ENCODE measurements around the gene BSN. TPM values are rescaled to one million over a fixed set of nuclear protein-coding genes. Genes with fewer than 3 reads are reported as not detected.

Gene BSN
- total RNA-seq, 1 donor from 2014 or later: 0.92 TPM

DNA sequence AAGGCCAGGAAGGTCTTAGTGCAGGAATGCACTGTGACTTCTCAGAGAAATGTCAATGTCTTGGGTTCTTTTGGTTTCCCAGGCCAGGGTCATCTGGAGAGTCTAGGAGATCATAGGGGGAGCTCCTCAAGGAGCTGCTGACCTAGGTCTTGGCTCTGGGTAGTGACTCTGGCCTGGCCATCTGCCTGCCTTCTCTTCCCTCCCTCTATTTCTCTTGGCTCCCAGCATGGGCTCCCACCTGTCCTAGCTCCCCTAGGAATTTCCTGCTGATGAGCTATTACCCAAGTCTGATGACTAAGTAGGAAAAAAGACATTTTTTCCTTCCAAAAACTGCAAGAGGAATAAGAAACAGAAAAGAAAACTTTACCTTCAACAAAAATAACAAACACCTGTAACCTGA, 57.4 kb downstream of the BSN start:
- no peak for DNase-seq (ENCODE audit: low read depth)
- TF ChIP-seq, protein P1, sequence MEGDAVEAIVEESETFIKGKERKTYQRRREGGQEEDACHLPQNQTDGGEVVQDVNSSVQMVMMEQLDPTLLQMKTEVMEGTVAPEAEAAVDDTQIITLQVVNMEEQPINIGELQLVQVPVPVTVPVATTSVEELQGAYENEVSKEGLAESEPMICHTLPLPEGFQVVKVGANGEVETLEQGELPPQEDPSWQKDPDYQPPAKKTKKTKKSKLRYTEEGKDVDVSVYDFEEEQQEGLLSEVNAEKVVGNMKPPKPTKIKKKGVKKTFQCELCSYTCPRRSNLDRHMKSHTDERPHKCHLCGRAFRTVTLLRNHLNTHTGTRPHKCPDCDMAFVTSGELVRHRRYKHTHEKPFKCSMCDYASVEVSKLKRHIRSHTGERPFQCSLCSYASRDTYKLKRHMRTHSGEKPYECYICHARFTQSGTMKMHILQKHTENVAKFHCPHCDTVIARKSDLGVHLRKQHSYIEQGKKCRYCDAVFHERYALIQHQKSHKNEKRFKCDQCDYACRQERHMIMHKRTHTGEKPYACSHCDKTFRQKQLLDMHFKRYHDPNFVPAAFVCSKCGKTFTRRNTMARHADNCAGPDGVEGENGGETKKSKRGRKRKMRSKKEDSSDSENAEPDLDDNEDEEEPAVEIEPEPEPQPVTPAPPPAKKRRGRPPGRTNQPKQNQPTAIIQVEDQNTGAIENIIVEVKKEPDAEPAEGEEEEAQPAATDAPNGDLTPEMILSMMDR (IDR thresholded peaks at IDR 0.05; ENCODE audit: insufficient read depth, low read length, poor library complexity, severe bottlenecking): no peak
- Histone ChIP-seq H3K36me3 (ENCODE audit: control insufficient read depth, insufficient read depth, low read length) (no peaks in the 10 kb centered on the region), H3K4me3 (ENCODE audit: low read depth, low read length) (no peak overlapping the region), H3K27me3 (ENCODE audit: control insufficient read depth, insufficient read depth, low read length) (no peaks in the 10 kb centered on the region)

DNA sequence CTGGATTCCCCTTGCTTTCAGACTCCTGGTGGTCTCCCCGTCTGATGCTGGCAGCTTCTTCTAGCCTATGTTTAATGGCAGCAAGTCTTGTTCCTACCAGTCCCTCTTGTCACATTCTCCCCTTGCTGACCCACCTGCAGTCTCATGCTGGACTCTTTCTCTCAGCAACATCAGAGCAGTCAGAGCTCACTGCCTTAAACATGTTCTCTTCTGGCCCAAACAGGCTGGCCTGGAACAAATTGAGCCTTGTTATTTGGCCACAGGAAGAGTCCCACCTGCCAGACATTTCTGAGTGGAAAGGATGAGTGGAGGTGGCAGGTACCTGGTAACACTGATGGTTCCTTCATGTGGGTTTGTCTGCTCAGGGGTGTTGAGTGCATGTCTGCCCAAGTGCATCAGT, 60.7 kb downstream of the BSN start:
- TF ChIP-seq, protein P1 (IDR thresholded peaks at IDR 0.05; ENCODE audit: insufficient read depth, low read length, poor library complexity, severe bottlenecking): no peak
- Histone ChIP-seq H3K36me3 (ENCODE audit: control insufficient read depth, insufficient read depth, low read length) (no peaks in the 10 kb centered on the region), H3K27me3 (ENCODE audit: control insufficient read depth, insufficient read depth, low read length) (no peaks in the 10 kb centered on the region), H3K4me3 (ENCODE audit: low read depth, low read length) (no peak overlapping the region)
- no peak for DNase-seq (ENCODE audit: low read depth)

DNA sequence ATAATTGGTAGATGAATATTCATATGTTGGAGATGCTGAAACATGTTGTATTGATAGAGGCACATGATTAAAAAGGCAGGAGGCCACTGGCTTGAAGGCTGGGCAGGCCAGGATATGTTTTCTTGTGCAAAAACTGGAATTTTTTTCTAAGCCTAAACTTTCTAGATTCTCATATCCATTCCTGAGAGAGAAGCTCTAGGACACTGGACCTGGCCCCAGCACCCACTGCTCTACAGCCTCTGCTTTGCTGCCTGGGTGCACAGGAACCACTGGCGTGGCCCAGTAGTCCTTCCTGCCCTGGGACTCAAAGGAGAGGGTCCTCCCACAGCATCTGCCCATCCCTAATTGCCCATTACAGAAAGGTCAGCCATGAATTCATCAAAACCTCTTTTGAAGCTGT, 61.8 kb downstream of the BSN start:
- Histone ChIP-seq H3K4me3 (ENCODE audit: low read depth, low read length) (no peak overlapping the region), H3K27me3 (ENCODE audit: control insufficient read depth, insufficient read depth, low read length) (peaks cover 2% of the 10 kb centered on the region), H3K36me3 (ENCODE audit: control insufficient read depth, insufficient read depth, low read length) (no peaks in the 10 kb centered on the region)
- no peak for DNase-seq (ENCODE audit: low read depth)
- TF ChIP-seq, protein P1 (IDR thresholded peaks at IDR 0.05; ENCODE audit: insufficient read depth, low read length, poor library complexity, severe bottlenecking): no peak

DNA sequence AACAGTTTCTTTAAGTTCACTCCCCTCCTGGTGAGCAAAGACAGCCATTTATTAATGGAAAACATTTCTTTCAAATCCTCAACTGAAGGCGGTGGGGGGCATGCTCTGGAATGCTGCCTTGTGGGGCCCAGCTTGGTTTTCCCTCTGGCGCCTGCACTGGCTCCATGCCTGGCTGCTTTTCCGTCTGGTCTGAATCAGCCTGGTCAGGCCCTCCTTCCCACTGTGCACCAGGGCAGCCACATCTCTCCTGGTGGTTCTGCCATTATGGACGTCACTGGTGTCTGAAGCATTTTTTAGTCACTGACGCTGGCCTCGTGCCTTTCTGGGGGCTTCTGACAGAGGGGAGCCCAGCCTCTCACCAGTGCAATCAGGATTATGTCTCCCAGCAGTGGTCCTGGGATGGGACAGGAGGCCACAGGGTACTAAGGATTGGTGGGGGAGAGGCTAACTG, 62.2 kb downstream of the BSN start:
- DNase-seq (ENCODE audit: low read depth): peak; percentile 29
- no peaks in the 10 kb centered on the region for H3K36me3 ChIP-seq (ENCODE audit: control insufficient read depth, insufficient read depth, low read length)
- H3K4me3 ChIP-seq (ENCODE audit: low read depth, low read length): no peak overlapping the region
- TF ChIP-seq, protein P1 (IDR thresholded peaks at IDR 0.05; ENCODE audit: insufficient read depth, low read length, poor library complexity, severe bottlenecking): no peak
- H3K27me3 ChIP-seq (ENCODE audit: control insufficient read depth, insufficient read depth, low read length): peaks cover 2% of the 10 kb centered on the region

DNA sequence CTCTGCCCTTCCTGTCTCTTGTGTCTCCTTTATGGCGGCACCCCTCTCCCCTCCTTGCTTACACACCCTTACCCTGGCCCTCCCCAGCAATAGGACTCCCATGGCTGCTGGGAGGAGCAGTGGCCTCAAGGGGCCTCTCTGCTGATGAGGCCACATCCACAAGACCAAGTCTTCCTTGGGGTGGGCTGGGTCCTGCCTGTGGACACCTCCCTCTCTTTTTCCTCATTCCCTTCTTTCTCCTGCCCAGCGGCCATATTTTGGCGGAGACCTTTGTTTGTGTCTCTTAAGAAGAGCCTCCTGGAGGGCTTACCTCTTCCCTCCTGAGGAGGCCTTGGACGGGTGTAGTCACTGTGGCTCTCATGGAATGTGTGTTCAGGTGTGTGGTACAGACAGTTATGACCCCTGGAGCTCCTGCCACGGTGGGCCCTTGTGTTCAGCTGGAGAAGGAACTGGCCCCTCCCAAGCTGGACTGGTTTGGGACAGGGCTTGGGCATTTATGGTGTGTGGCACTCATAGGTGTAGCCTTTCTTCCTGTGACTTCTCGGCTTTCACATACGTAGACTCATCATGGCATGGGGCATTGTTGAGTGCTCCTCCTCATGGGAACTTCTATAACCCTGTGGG, 63.2 kb downstream of the BSN start:
- no peak overlapping the region for H3K4me3 ChIP-seq (ENCODE audit: low read depth, low read length)
- H3K27me3 ChIP-seq (ENCODE audit: control insufficient read depth, insufficient read depth, low read length): peaks cover 2% of the 10 kb centered on the region
- H3K36me3 ChIP-seq (ENCODE audit: control insufficient read depth, insufficient read depth, low read length): no peaks in the 10 kb centered on the region
- TF ChIP-seq, protein P1 (IDR thresholded peaks at IDR 0.05; ENCODE audit: insufficient read depth, low read length, poor library complexity, severe bottlenecking): no peak
- no peak for DNase-seq (ENCODE audit: low read depth)

DNA sequence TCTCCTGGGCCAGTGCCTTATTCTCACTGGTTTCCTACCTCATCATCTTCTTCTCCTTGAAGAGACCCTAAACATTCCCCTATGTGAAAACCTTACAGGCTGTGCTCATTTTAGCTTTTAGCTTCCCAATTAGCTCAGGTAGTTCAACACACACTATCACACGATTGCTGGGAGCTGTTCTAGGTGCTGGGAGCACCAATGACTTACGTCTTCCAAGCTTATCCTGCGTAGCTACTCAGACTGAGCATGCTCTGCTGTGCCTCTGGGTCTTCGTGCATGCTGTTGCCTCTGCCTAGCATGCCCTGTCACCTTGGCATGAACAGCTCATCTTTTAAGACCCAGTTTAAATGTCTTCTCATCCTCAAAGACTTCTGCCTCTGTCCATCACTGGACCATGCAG, 64.1 kb downstream of the BSN start:
- TF ChIP-seq, protein P1 (IDR thresholded peaks at IDR 0.05; ENCODE audit: insufficient read depth, low read length, poor library complexity, severe bottlenecking): no peak
- no peak for DNase-seq (ENCODE audit: low read depth)

More for the DNA sequence above, 64.1 kb downstream of the BSN start:
- Histone ChIP-seq H3K36me3 (ENCODE audit: control insufficient read depth, insufficient read depth, low read length) (no peaks in the 10 kb centered on the region), H3K4me3 (ENCODE audit: low read depth, low read length) (no peak overlapping the region), H3K27me3 (ENCODE audit: control insufficient read depth, insufficient read depth, low read length) (peaks cover 2% of the 10 kb centered on the region)

All from kidney epithelial cell (primary cell).